Measurements from ENCODE around the gene GJC2. TPM values are rescaled to one million over a fixed set of nuclear protein-coding genes. Genes with fewer than 3 reads are reported as not detected.
A peak's percentile ranks its signal among the peaks of the same experiment; 100 is the strongest.

GJC2 gene
- total and polyA plus RNA-seq, 3 experiments from 2014 or later, result 0.57 to 1.1 TPM; not detected in 1

DNA sequence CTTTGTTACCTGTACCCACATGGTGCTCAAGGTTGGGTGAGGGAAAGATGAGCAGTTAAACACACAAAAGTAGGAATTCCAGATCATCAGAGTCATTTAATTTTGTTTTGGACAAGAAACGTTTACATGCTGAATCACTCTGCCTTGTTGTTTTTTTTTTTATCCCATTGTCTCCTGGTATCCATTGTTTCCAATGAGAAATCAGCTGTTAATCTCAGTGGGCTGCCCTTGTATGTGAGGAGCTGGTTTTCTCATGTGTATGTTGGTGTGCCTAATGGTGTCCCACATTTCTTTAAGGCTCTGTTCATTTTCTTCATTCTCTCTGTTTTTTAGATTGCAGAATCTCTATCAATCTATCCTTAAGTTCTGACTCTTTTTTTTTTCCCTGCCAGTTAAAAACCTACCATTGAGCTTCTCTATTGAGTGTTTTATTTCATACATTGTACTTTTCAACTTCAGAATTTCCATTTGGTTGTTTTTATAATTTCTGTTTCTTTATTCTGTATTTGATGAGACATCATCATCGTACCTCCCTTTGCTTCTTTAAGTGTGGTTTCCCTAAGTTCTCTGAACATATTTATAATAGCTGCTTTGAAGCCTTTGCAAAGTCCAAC is 49.4 kb downstream of the GJC2 start:
- Mint-ChIP-seq H3K27me3 (no peaks in the 10 kb centered on the region), H3K4me1 (no peaks in the 10 kb centered on the region), H3K4me3 (no peak overlapping the region), H3K27ac (peak overlapping the region in 1 of 8 donors; percentile 39), H3K9me3 (peaks cover 7 to 15% (median 13%) of the 10 kb centered on the region in 5 donors), H3K36me3 (peaks cover 10 to 24% (median 20%) of the 10 kb centered on the region in 3 donors)
- Histone ChIP-seq H3K27me3 (ENCODE audit: insufficient read depth, low read length, poor library complexity, severe bottlenecking) (no peaks in the 10 kb centered on the region), H3K27ac (ENCODE audit: low read depth, low read length) (no peak overlapping the region), H3K4me3 (ENCODE audit: low read length) (no peak overlapping the region), H3K9me3 (ENCODE audit: low read length) (no peaks in the 10 kb centered on the region), H3K4me1 (ENCODE audit: insufficient read depth, low read length) (no peaks in the 10 kb centered on the region), H3K36me3 (ENCODE audit: insufficient read depth, low read length) (no peaks in the 10 kb centered on the region)
- CTCF ChIA-PET, result interaction anchor here (1.6 kb wide), 2 partner anchors 12 to 15 kb away, joined by 3 to 4 read pairs; no protein-coding TSS in a partner anchor
- no peak for DNase-seq
- POLR2A ChIA-PET, result no interaction called here

DNA sequence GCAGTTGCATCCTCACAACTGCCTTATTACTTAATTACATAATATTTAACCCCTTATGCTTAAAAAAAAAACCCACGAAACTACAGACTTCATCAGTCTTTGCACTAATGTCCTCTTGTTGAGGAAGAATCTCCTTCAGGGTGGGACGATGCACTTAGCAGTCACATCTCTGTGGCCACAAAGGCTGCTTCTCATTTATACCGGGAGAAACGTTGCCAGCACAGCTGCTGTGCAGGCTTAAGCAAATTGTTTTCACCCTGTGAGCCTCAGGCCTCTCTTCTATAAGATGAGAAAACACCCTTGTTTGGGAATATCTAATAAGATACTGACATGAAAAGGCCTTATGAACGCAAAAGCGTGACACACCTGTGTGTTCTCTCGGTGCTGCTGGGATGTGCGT is 55.2 kb downstream of the GJC2 start:
- ChIA-PET CTCF (no interaction called here), POLR2A (no interaction called here)
- H3K4me3 Mint-ChIP-seq, result no peak overlapping the region
- peaks cover 0 to 2% of the 10 kb centered on the region in 2 donors for H3K27me3 Mint-ChIP-seq
- Histone ChIP-seq H3K36me3 (ENCODE audit: insufficient read depth, low read length) (no peaks in the 10 kb centered on the region), H3K4me1 (ENCODE audit: insufficient read depth, low read length) (no peaks in the 10 kb centered on the region), H3K4me3 (ENCODE audit: low read length) (no peak overlapping the region), H3K27ac (ENCODE audit: low read depth, low read length) (no peak overlapping the region), H3K9me3 (ENCODE audit: low read length) (no peaks in the 10 kb centered on the region), H3K27me3 (ENCODE audit: insufficient read depth, low read length, poor library complexity, severe bottlenecking) (peaks cover 7% of the 10 kb centered on the region)
- DNase-seq, result no peak
- no peak overlapping the region for H3K27ac Mint-ChIP-seq
- H3K4me1 Mint-ChIP-seq, result no peaks in the 10 kb centered on the region
- H3K36me3 Mint-ChIP-seq, result peaks cover 1 to 5% (median 3%) of the 10 kb centered on the region in 3 donors
- H3K9me3 Mint-ChIP-seq, result no peaks in the 10 kb centered on the region

DNA sequence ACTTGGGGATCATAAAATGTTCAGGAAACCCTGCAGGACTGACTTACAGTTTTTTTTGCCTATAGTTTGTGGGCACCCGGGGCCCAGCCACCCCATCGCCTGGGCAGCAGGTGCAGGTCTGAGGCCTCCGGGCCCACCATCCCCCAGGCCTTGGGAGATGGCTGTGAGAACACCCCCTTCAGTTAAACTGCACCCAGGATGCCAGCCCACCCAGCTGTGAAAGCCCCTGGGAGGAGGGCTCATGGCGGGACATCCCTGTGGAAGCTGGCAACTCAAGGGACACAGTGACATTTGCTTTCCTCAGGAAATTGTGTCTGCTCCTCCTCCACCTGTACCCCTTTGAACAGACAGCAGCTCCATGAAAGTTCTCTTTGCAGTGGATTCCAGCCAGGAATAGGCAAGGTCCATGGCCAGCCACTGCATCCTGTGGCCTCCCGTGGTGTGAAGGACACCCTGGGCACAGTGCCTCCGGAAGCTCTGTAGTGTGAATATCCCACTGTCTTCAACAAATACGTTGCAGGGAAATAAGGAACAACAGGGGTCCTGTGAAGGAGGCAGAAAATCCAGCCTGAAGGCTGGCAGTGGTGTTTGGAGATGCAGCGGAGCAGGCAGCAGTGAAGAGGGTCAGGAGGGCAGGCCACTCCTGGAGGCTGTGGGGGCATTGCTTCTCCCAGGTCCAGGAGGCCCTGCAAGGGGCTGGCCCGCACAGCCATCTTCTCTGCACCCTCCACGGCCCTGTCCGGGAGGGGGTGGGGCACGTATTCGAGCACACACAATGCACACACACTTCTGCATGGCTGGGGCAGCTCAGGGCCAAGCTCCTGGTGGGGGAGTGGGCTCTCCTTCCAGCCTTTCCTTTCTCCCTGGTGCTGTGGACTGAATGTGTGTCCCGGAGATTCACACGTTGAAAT is 56.1 kb downstream of the GJC2 start:
- H3K27ac ChIP-seq (ENCODE audit: low read depth, low read length), result no peak overlapping the region
- H3K27me3 ChIP-seq (ENCODE audit: insufficient read depth, low read length, poor library complexity, severe bottlenecking), result peaks cover 7% of the 10 kb centered on the region
- Mint-ChIP-seq H3K27ac (no peak overlapping the region), H3K36me3 (peaks cover 0 to 5% (median 3%) of the 10 kb centered on the region in 3 donors), H3K4me3 (no peak overlapping the region), H3K27me3 (peaks cover 0 to 2% of the 10 kb centered on the region in 2 donors), H3K9me3 (no peaks in the 10 kb centered on the region), H3K4me1 (no peaks in the 10 kb centered on the region)
- CTCF ChIA-PET, result no interaction called here
- DNase-seq, result no peak
- H3K4me3 ChIP-seq (ENCODE audit: low read length), result no peak overlapping the region
- no peaks in the 10 kb centered on the region for H3K4me1 ChIP-seq (ENCODE audit: insufficient read depth, low read length)
- no peaks in the 10 kb centered on the region for H3K36me3 ChIP-seq (ENCODE audit: insufficient read depth, low read length)
- no peaks in the 10 kb centered on the region for H3K9me3 ChIP-seq (ENCODE audit: low read length)
- POLR2A ChIA-PET, result no interaction called here

DNA sequence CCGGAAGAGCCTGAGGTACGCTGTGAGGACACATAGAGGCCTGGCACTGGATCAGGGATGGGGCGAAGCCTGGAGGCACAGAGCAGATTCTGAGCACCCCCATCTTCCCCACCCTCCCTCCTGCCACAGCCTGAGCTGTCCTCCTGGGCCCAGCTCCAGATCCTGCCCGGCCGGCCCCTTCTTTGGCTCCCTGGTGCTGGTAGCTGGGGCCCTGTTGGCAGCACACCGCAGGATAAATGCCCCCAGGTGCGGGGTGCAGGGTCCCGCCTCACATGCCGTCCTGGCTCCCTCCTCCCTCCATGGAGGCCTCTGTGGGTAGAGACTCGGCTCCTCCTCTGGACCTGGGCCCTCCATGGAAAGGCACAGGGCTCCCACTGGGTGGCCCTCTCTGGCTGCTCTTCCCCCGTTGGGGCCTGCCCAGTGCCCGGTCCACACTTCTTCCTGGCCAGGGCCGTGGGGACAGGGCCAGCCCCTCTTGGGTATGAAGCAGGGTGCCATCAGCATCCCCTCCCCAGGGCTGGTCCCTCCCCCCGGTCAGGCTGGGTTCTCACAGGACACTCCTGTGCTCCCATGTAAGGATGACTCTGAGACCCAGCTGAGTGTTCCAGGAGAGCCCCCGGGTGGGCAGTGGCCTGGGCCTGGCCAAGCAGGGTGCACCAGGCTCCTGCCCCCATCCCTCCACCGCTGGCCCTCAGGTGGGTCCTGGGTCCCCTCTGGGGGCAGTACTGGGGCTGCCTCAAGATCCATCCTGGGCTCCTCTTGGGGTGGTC is 57.0 kb downstream of the GJC2 start:
- Mint-ChIP-seq H3K27me3 (peaks cover 0 to 5% of the 10 kb centered on the region in 2 donors), H3K36me3 (no peaks in the 10 kb centered on the region), H3K27ac (no peak overlapping the region), H3K4me1 (peaks cover 0 to 3% (median 3%) of the 10 kb centered on the region in 3 donors), H3K4me3 (no peak overlapping the region), H3K9me3 (no peaks in the 10 kb centered on the region)
- H3K27me3 ChIP-seq (ENCODE audit: insufficient read depth, low read length, poor library complexity, severe bottlenecking), result peaks cover 7% of the 10 kb centered on the region
- H3K4me3 ChIP-seq (ENCODE audit: low read length), result no peak overlapping the region
- H3K4me1 ChIP-seq (ENCODE audit: insufficient read depth, low read length), result no peaks in the 10 kb centered on the region
- POLR2A ChIA-PET, result no interaction called here
- no peaks in the 10 kb centered on the region for H3K9me3 ChIP-seq (ENCODE audit: low read length)
- H3K27ac ChIP-seq (ENCODE audit: low read depth, low read length), result no peak overlapping the region
- DNase-seq, result no peak
- no peaks in the 10 kb centered on the region for H3K36me3 ChIP-seq (ENCODE audit: insufficient read depth, low read length)
- CTCF ChIA-PET, result no interaction called here

DNA sequence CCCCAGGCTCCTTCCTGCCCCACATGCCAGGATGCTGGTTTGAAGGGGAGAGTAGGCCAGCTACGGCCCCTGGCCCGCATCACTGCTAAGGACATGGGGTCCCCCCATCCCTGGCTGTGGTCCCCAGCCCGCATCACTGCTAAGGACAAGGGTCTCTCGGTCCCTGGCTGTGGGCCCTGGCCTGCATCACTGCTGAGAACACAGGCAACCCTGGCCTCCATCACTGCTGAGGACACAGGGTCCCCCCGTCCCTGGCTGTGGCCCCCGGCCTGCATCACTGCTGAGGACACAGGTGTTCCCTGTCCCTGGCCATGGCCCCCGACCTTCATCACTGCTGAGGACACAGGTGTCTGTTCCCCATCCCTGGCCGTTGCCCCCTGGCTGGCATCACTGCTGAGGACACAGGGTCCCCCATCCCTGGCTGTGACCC is 57.7 kb downstream of the GJC2 start:
- ChIA-PET POLR2A (no interaction called here), CTCF (no interaction called here)
- Mint-ChIP-seq H3K4me1 (peaks cover 0 to 3% (median 3%) of the 10 kb centered on the region in 3 donors), H3K27ac (no peak overlapping the region), H3K36me3 (no peaks in the 10 kb centered on the region), H3K4me3 (no peak overlapping the region), H3K27me3 (peaks cover 0 to 5% of the 10 kb centered on the region in 2 donors), H3K9me3 (no peaks in the 10 kb centered on the region)
- DNase-seq, result no peak
- H3K9me3 ChIP-seq (ENCODE audit: low read length), result no peaks in the 10 kb centered on the region
- peaks cover 7% of the 10 kb centered on the region for H3K27me3 ChIP-seq (ENCODE audit: insufficient read depth, low read length, poor library complexity, severe bottlenecking)
- no peak overlapping the region for H3K27ac ChIP-seq (ENCODE audit: low read depth, low read length)
- H3K4me3 ChIP-seq (ENCODE audit: low read length), result no peak overlapping the region
- H3K4me1 ChIP-seq (ENCODE audit: insufficient read depth, low read length), result no peaks in the 10 kb centered on the region
- no peaks in the 10 kb centered on the region for H3K36me3 ChIP-seq (ENCODE audit: insufficient read depth, low read length)

DNA sequence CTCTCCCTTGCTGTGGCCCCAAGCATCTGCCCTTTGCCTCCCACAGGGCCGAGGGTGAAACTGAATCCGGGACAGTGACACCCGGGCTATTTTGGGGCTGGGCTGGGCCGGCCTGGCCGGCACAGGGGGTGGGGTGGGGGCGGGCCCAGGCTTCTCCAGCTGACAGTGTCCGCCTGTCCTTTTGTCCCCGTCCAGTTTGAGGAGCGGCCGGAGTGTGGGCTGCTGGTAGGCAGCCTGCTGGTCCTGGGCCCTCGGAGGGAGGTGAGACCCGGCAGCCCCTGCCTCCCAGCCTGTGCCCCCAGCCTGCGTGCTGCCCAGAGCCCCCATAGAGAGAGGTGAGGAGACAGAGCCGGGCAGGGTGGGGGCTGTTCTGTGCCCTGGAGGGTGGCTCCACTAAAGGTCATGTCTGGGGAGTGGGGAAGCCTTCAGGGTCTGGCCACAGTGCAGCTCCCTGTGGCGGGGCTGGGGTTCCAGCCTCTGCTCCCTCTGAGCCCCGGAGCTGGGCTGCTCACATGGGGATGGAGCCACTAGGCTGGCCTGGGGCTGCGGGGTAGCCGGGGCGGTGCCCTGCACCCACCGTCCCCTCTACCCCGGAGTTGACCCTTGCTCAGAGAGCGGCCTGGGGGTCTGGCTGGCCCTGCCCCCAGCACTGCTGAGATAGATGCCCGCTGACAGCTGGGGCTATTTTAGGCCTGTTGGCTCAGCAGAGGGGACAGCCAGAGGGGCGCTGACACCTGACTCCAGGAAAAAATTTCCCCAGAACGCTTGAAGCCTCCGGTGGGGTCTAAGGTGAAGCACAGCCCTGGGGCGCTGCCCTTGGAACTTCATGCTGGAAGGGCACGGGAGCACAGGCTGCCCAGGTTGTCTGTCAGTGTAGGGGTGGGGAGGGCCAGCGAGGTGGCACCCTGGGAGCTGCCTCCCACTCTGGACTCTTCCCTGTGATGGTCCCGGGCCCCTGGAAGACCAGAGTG is 58.4 kb downstream of the GJC2 start, which contains the start of gene OBSCN:
TSS of gene OBSCN (plus strand) at position 194 of the 971 bp plus-strand sequence. CDS start 3,740 bp downstream, outside the sequence.
- Histone ChIP-seq H3K36me3 (ENCODE audit: insufficient read depth, low read length) (no peaks in the 10 kb centered on the region), H3K27me3 (ENCODE audit: insufficient read depth, low read length, poor library complexity, severe bottlenecking) (peaks cover 7% of the 10 kb centered on the region), H3K4me1 (ENCODE audit: insufficient read depth, low read length) (no peaks in the 10 kb centered on the region), H3K4me3 (ENCODE audit: low read length) (no peak within 1 kb of the TSS), H3K27ac (ENCODE audit: low read depth, low read length) (no peak within 1 kb of the TSS), H3K9me3 (ENCODE audit: low read length) (no peaks in the 10 kb centered on the region)
- Mint-ChIP-seq H3K27ac (no peak within 1 kb of the TSS), H3K4me3 (no peak within 1 kb of the TSS), H3K27me3 (peaks cover 0 to 5% of the 10 kb centered on the region in 2 donors), H3K36me3 (no peaks in the 10 kb centered on the region), H3K9me3 (no peaks in the 10 kb centered on the region), H3K4me1 (peaks cover 0 to 3% (median 3%) of the 10 kb centered on the region in 3 donors)
- POLR2A ChIA-PET, result no interaction called here
- no peak for DNase-seq
- CTCF ChIA-PET, result no interaction called here

DNA sequence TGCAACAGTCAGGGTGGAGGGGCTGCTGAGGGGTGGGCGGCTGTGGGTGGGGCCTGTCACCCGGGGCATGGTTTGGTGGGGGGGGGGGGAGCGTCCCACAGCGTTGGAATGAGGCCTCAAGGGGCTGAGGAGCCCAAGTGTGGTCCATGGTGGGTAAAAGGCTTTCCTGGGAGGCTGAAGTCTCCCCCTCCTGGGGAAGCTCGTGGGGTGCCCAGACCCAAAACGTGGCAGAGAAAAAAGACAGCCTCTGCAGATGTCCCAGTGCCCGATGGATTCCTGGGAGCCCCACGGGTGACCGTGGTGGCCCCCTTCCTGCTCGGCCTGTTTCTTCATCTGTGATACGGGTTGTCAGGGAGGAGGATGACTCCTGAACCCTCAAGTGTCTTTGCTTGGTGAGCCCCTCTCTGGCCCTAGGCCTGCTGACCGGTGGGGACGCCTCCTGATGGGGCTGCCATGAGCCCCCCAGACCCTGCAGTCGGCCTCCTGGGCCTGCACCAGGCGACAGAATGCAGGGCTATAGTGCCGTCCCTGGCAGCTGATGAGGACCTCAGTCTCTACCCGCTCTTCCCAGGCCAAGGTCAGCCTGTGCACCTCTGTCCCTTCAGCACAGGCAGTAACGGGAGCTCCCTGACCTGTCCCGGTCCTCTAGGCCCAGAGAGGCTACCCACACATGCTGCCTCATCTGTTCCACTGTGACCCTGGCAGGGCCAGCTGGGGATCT is 59.3 kb downstream of the GJC2 start:
- Mint-ChIP-seq H3K27me3 (peaks cover 0 to 5% of the 10 kb centered on the region in 2 donors), H3K27ac (no peak overlapping the region), H3K9me3 (no peaks in the 10 kb centered on the region), H3K4me3 (no peak overlapping the region), H3K36me3 (peaks cover 0 to 2% (median 0%) of the 10 kb centered on the region in 3 donors), H3K4me1 (peaks cover 0 to 6% (median 5%) of the 10 kb centered on the region in 3 donors)
- ChIA-PET CTCF (no interaction called here), POLR2A (no interaction called here)
- Histone ChIP-seq H3K9me3 (ENCODE audit: low read length) (no peaks in the 10 kb centered on the region), H3K4me1 (ENCODE audit: insufficient read depth, low read length) (no peaks in the 10 kb centered on the region), H3K36me3 (ENCODE audit: insufficient read depth, low read length) (no peaks in the 10 kb centered on the region), H3K4me3 (ENCODE audit: low read length) (no peak overlapping the region), H3K27me3 (ENCODE audit: insufficient read depth, low read length, poor library complexity, severe bottlenecking) (peaks cover 7% of the 10 kb centered on the region), H3K27ac (ENCODE audit: low read depth, low read length) (no peak overlapping the region)
- DNase-seq, result no peak
